ENCODE measurements around the gene SEMG1.

DNA sequence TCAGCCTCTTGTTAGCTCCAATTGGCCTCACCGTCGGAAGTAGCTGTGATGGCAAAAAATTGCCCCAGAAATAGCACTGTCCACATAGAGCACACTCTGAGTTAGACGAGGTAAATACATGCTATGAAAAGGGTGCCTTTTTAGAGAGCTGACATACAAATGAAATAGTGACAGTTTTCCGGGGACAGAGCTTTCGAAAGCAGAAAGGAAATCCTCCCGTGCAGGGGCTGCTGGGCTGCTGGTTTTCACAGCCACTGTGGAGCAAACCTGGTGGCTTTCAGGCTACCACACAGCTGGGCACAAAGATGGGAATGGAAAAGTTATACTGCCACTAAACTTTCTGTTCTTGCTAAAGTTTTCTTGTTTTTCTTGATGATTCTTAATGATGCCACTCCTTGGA is 39.3 kb downstream of the SEMG1 start:
- TF ChIP-seq, protein P1, sequence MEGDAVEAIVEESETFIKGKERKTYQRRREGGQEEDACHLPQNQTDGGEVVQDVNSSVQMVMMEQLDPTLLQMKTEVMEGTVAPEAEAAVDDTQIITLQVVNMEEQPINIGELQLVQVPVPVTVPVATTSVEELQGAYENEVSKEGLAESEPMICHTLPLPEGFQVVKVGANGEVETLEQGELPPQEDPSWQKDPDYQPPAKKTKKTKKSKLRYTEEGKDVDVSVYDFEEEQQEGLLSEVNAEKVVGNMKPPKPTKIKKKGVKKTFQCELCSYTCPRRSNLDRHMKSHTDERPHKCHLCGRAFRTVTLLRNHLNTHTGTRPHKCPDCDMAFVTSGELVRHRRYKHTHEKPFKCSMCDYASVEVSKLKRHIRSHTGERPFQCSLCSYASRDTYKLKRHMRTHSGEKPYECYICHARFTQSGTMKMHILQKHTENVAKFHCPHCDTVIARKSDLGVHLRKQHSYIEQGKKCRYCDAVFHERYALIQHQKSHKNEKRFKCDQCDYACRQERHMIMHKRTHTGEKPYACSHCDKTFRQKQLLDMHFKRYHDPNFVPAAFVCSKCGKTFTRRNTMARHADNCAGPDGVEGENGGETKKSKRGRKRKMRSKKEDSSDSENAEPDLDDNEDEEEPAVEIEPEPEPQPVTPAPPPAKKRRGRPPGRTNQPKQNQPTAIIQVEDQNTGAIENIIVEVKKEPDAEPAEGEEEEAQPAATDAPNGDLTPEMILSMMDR (IDR thresholded peaks at IDR 0.05) = no peak
- TF ChIP-seq, protein P2, sequence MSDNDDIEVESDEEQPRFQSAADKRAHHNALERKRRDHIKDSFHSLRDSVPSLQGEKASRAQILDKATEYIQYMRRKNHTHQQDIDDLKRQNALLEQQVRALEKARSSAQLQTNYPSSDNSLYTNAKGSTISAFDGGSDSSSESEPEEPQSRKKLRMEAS (CRISPR knock-in tag; IDR thresholded peaks at IDR 0.05) = no peak
- TF ChIP-seq SP1 (CRISPR knock-in tag; conservative IDR thresholded peaks at IDR 0.05) (no peak), HMGA2 (CRISPR knock-in tag; IDR thresholded peaks at IDR 0.05) (no peak), NFATC4 (CRISPR knock-in tag; IDR thresholded peaks at IDR 0.05) (no peak), CREB1 (CRISPR knock-in tag; IDR thresholded peaks at IDR 0.05) (no peak), ZNF121 (CRISPR knock-in tag; IDR thresholded peaks at IDR 0.05) (no peak), NR2C2 (CRISPR knock-in tag; IDR thresholded peaks at IDR 0.05) (no peak)
- TF ChIP-seq, protein P3, sequence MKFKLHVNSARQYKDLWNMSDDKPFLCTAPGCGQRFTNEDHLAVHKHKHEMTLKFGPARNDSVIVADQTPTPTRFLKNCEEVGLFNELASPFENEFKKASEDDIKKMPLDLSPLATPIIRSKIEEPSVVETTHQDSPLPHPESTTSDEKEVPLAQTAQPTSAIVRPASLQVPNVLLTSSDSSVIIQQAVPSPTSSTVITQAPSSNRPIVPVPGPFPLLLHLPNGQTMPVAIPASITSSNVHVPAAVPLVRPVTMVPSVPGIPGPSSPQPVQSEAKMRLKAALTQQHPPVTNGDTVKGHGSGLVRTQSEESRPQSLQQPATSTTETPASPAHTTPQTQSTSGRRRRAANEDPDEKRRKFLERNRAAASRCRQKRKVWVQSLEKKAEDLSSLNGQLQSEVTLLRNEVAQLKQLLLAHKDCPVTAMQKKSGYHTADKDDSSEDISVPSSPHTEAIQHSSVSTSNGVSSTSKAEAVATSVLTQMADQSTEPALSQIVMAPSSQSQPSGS (CRISPR knock-in tag; IDR thresholded peaks at IDR 0.05; ENCODE audit: borderline replicate concordance, low read depth) = no peak
- TF ChIP-seq, protein P4, sequence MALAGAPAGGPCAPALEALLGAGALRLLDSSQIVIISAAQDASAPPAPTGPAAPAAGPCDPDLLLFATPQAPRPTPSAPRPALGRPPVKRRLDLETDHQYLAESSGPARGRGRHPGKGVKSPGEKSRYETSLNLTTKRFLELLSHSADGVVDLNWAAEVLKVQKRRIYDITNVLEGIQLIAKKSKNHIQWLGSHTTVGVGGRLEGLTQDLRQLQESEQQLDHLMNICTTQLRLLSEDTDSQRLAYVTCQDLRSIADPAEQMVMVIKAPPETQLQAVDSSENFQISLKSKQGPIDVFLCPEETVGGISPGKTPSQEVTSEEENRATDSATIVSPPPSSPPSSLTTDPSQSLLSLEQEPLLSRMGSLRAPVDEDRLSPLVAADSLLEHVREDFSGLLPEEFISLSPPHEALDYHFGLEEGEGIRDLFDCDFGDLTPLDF (CRISPR knock-in tag; IDR thresholded peaks at IDR 0.05) = no peak
